HG03565 (cell line): ENCODE data around the gene NUAK1.

Experiments used
- ATAC-seq: cut with Tn5 transposase; IDR thresholded peaks from one replicate; pipeline ENCODE4 v1.9.1; 2021; ENCODE audit warnings: mild to moderate bottlenecking, moderate library complexity; ENCODE audit not compliant: unreplicated experiment

The NUAK1 gene

GRCh38 chr12:106085213-106085612 is 53.5 kb downstream of the NUAK1 start:
- ATAC-seq = no peak

GRCh38 chr12:106084759-106085158 is 54.0 kb downstream of the NUAK1 start:
- no peak for ATAC-seq

DNA sequence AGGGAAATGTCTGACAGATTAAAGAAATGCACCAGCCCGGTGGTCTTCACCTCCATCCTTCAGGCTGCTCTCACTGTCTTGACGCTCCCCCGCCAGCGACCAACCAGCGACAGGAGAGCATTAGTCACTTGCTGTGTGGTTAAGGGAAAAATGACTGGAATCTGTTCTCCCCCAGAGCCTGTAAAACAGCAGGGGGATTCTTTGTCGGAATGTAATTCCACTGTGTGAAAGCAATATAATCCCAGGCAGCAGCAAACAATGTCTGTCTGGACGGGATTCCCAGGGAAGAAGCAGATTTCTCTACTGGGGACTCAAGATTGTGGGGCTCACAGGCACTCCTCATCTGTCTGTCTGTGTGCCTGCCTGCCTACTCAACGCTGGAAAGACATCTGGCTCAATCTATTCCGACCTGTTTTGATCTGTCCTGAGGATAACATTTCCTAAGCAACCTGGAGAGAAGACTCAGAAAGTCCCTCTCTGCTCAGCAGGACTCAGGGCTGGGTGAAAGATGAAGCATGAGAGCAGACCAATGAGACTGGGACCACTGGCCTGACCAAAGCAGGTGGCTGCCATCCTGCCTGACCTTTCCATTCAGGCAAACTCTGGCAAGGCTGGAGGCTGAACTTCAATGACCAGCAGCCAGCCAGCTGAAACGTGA is 54.6 kb downstream of the NUAK1 start:
- no peak for ATAC-seq

DNA sequence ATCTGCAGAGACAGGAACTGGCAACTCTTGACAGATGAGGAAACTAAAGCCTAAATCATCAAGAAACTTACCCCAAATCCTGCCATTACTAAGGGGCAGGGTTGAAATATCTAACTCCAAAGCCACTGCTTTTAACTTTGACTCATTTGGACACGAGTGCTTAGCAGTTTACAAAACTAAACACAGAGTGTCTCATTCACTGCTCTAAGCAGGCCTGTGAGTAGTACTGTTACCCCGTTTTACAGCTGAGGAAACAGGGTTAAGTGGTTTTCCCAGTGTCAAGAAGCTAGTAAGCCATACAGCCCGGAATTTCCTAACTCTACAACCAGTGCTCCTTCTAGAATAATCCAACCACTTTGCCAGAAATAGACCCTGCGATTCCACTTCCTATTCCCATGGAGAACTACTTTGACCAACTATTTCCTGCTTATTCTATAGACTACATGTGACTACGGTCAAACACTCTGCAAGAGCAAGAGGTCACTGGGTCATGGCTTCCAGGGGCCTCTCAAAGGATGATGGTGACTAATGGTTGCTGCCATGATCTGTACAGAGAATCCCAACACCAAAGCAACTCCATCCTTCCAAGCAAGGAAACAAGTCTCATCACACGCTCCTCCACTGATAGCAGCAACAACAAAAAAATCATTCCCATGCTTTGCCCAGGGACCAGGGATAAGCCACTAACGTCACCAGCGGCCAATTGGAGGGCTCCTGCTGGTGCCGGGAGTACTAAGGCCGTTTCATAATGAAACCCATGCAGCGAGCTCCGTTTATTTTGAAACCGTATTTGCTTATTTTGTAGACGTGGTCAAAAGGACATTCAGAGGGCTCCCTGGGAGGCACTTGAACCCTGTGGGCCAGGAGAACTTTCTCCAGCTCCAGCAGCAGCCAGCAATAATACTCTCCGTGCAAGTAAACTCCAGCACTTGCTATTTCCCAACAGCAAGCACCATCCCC is 56.3 kb downstream of the NUAK1 start:
- ATAC-seq = no peak

GRCh38 chr12:106081606-106082005 is 57.1 kb downstream of the NUAK1 start:
- ATAC-seq = no peak

DNA sequence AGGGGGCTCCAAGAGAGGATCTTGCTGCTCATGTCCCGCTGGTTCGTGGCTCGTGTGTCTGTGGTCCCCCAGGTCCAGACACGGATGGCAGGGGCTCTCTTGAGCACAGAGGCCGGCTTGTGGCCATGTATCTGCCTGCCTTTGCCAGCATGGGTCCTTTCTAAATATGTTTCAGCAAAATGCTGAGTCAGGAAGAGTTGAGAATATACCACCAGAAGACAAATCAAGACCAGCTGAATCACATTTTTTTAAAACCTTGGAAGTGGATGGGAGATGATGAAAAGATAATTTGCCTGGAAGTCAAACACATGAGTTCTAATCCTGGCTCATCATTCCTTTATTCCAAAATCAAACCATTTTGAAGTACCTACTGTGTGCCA is 58.0 kb downstream of the NUAK1 start:
- no peak for ATAC-seq

- ATAC-seq = no peak
Measured at GRCh38 chr12:106080041-106080790, 58.5 kb downstream of the NUAK1 start.

GRCh38 chr12:106079148-106079738 is 59.5 kb downstream of the NUAK1 start:
- ATAC-seq = no peak

DNA sequence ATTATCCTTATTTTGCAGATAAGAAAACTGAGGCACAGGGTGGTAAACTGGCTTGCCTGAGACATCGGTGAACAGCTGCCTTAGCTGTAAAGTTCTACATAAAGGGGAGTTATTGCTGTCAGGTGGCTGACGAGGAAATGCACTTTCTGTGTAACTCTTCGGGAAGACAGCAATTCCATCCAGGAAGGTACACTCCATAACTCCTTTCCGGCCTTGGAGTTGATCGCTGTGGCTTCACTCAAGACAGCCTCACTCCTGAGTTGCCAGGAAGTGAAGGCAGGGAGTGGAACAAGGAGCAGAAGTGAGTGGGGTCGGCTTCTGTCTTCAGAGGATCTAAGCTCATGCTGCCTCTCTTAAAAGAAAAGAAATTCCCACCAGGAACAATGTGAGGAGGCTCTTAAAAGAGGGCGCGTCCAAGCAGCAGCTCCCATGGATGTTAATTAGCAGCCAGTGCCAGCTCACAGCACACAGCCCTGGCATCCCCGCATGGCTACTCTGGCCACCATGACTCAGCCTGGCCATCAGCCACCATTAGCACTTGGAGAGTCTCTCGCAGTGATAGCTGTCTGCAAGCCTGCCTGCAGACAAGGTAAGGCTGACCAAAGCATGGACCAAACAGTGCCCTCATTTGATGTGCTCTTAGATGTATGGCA is 60.3 kb downstream of the NUAK1 start:
- no peak for ATAC-seq

DNA sequence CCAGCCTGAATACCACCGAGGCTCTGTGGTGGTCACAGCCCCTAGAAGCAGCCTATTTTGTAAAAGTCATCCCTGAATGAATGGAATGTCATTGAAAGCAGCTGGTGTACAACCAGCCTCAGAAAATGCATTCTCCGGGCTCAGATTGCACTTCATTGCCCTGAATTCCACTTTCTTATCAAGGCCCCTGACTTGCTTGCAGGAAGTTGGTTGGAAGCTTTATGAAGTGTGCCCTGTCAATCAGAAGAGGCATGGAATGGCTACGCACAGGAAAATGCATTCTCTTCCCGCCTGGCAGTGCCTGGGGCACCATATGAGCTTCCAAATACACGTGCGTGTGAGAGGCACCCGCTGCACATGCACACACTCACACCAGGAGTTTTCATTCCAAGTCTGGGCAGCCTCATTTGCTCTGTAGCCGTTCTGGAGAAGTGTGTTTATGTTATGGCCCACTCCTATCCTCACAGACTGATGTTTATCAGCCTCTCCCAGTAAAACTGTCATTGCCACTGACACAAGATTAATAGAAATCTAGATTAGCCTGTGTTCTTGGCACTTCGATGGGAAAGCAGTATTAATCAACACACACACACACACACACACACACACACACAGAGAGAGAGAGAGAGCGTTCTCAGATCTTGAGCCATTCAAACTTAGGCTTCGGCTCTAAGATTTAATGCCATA is 63.9 kb downstream of the NUAK1 start:
- ATAC-seq = no peak

DNA sequence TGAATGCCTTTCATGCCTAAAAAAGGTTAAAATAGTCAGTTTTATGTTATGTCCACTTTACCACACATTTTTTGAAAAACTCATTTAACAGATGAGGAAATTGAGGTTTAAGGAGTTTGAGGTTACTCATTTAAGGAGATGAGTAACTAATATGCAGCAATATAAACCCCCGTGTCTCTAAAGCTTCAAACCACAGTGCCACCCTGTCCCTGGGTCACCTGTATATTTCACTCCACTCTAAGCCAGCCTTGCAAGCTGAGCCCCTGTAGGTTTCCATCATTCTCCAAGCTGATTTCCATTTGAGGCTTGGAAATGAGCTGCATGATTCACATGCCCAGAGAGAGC is 64.4 kb downstream of the NUAK1 start:
- no peak for ATAC-seq

DNA sequence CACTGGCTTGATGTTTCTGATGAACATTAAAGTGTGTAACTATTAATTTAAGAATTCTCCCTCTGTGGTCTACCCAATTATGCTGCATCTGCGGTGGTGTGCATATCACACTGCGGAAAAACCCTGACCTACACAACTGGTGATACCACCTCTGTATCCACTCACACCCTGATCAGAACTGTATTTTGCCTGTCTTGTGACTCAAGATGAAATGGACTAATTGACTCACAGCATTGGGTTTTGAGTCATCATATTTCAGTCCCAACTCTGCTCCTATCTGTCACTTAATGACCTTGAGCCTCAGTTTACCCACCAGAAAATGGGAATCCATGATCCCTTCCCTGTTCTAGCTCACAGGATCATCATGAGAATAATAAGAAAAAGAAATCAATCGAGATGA is 65.6 kb downstream of the NUAK1 start:
- no peak for ATAC-seq

GRCh38 chr12:106072751-106073150 is 66.0 kb downstream of the NUAK1 start:
- ATAC-seq = no peak

- ATAC-seq = no peak
Measured at GRCh38 chr12:106071686-106072085, 67.1 kb downstream of the NUAK1 start.

- ATAC-seq = no peak
Measured at GRCh38 chr12:106070611-106071010, 68.1 kb downstream of the NUAK1 start.

DNA sequence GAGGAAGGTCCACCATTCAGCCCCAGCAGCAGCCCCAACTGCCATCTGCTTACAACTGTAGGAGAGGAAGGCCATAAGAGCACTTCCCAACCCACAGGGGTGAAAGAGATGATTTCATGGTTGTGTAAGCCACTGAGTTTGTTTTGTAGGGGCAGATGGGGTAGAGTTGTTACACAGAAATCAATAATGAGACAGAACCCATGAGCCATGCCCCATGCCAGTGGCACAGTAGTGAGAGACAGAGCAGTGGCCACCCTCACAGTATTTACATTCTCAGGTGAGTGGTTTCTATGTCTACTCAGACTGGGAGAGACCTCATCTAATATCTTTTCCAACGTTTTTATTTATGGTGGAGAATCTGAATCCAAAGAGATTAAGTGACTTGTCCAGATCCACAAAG is 68.6 kb downstream of the NUAK1 start:
- no peak for ATAC-seq

- no peak for ATAC-seq
Measured at GRCh38 chr12:106068296-106068695, 70.5 kb downstream of the NUAK1 start.

- ATAC-seq = no peak
Measured at GRCh38 chr12:106067606-106068205, 71.0 kb downstream of the NUAK1 start.

- no peak for ATAC-seq
Measured at GRCh38 chr12:106066726-106067325, 71.9 kb downstream of the NUAK1 start.
